GM12878 (cell line): ENCODE data around the gene SFTPB. TPM values are rescaled to one million over a fixed set of nuclear protein-coding genes. Genes with fewer than 3 reads are reported as not detected.

Experiments used
- ATAC-seq: fragments of 200-7000 bp; cut with Tn5 transposase; 3 replicates; pipeline ENCODE4 v1.9.1; 2020; ENCODE audit warnings: mild to moderate bottlenecking, moderate library complexity
- BruUV-seq: library from RNA; stranded (reverse); fragments of 400-500 nt; replicated peaks from 2 replicates; lab custom pipeline; 2021; lab: Mats Ljungman, UMichigan
- CTCF ChIA-PET: fragments of 300-600 bp; sonication (Branson Sonifier 250); formaldehyde crosslinking; extraction: SDS; loops from one replicate; lab custom pipeline; 2021; ENCODE audit warnings: inconsistent platforms; lab: Yijun Ruan, JAX
- POLR2A ChIA-PET: fragments of 350-600 bp; formaldehyde crosslinking; extraction: SDS; loops from one replicate; lab custom pipeline; 2021; ENCODE audit warnings: inconsistent platforms; lab: Charles Lee
- RAD21 ChIA-PET: fragments of 300-600 bp; sonication (Branson Sonifier 250); formaldehyde crosslinking; loops from one replicate; lab custom pipeline; 2023; ENCODE audit warnings: antibody characterized with exemption; ENCODE audit not compliant: unreplicated experiment; lab: Charles Lee
- SMC1A ChIA-PET: fragments of 300-600 bp; sonication (Branson Sonifier 250); formaldehyde crosslinking; loops from one replicate; lab custom pipeline; 2023; ENCODE audit not compliant: unreplicated experiment, uncharacterized antibody; lab: Charles Lee
- DNase-seq: peaks from one replicate; pipeline ENCODE4 v3.0.0-alpha.2; 2011; ENCODE audit warnings: low read depth, low spot score
- FAIRE-seq: peaks from 3 replicates; lab custom pipeline; 2011; peaks lifted over from hg19 to GRCh38; lab: Jason Lieb, UNC
- H2AFZ ChIP-seq: 2 replicates; pipeline ENCODE4 v1.6.0; 2011; ENCODE audit warnings: low read depth, low read length, control low read depth; ENCODE audit not compliant: control insufficient read depth
- H3K27ac ChIP-seq: 2 replicates; pipeline ENCODE4 v1.5.1; 2011; ENCODE audit warnings: control low read depth; ENCODE audit not compliant: control insufficient read depth, insufficient read depth
- H3K27me3 ChIP-seq, 2 experiments: replicated peaks in 1 of 2; 2 replicates each; pipeline versions ENCODE4 v1.6.0 to v1.6.1; 2011; ENCODE audit warnings: low read length in 1 of 2; ENCODE audit not compliant: control insufficient read depth in 2 of 2, insufficient read depth in 2 of 2
- H3K36me3 ChIP-seq, 2 experiments: 2 replicates each; pipeline ENCODE4 v1.5.1; 2011; ENCODE audit warnings: low read length in 1 of 2; ENCODE audit not compliant: control insufficient read depth in 2 of 2, insufficient read depth in 2 of 2
- H3K4me1 ChIP-seq: 2 replicates; pipeline ENCODE4 v1.6.1; 2011; ENCODE audit warnings: mild to moderate bottlenecking, low read length, moderate library complexity, mixed read lengths; ENCODE audit not compliant: control insufficient read depth, insufficient read depth
- H3K4me2 ChIP-seq: 2 replicates; pipeline ENCODE4 v1.6.0; 2011; ENCODE audit warnings: control low read depth; ENCODE audit not compliant: control insufficient read depth, insufficient read depth
- H3K4me3 ChIP-seq: fragments of 200-600 bp; sonication (generic); 2 replicates; pipeline ENCODE4 v1.5.1; 2016
- H3K79me2 ChIP-seq: 2 replicates; pipeline ENCODE4 v1.6.0; 2011; ENCODE audit warnings: low read length; ENCODE audit not compliant: control insufficient read depth, insufficient read depth
- H3K9ac ChIP-seq: 2 replicates; pipeline ENCODE4 v1.8.0; 2011; ENCODE audit warnings: low read length, control low read depth, mixed read lengths; ENCODE audit not compliant: control insufficient read depth, insufficient read depth
- H3K9me3 ChIP-seq: replicated peaks from 3 replicates; pipeline ENCODE4 v1.5.1; 2011; ENCODE audit warnings: mild to moderate bottlenecking, low read length; ENCODE audit not compliant: control insufficient read depth, insufficient read depth
- H4K20me1 ChIP-seq: 2 replicates; pipeline ENCODE4 v1.6.0; 2011; ENCODE audit not compliant: control insufficient read depth, insufficient read depth
- ASH2L ChIP-seq: fragments of 300-600, 200-600 bp; sonication (generic); IDR thresholded peaks from 2 replicates; pipeline ENCODE4 v1.6.1; 2017; ENCODE audit warnings: low read depth, mild to moderate bottlenecking, borderline replicate concordance
- BMI1 ChIP-seq: fragments of 450-650 bp; IDR thresholded peaks from 2 replicates; pipeline ENCODE4 v1.6.1; 2016; ENCODE audit warnings: mild to moderate bottlenecking, moderate library complexity, borderline replicate concordance
- DPF2 ChIP-seq: fragments of 450-650 bp; IDR thresholded peaks from 2 replicates; pipeline ENCODE4 v1.6.1; 2017; ENCODE audit warnings: mild to moderate bottlenecking
- ETV6 ChIP-seq, 2 experiments: fragments of 450-650 bp in 1 of 2; IDR thresholded peaks in 1 of 2; conservative IDR thresholded peaks in 1 of 2; 2 replicates each; pipeline ENCODE4 v1.6.1; 2014; ENCODE audit warnings: antibody characterized with exemption in 1 of 2, borderline replicate concordance in 1 of 2, low read depth in 1 of 2, mild to moderate bottlenecking in 1 of 2, moderate library complexity in 1 of 2
- FOXM1 ChIP-seq: IDR thresholded peaks from 2 replicates; pipeline ENCODE4 v1.6.1; 2012; ENCODE audit warnings: low read depth, mild to moderate bottlenecking, inconsistent platforms, low read length, moderate library complexity
- KAT2A ChIP-seq: conservative IDR thresholded peaks from 2 replicates; pipeline ENCODE4 v1.6.1; 2011; ENCODE audit warnings: low read depth, low read length; ENCODE audit not compliant: control insufficient read depth
- LARP7 ChIP-seq: fragments of 450-650 bp; IDR thresholded peaks from 2 replicates; pipeline ENCODE4 v1.6.1; 2017; ENCODE audit warnings: mild to moderate bottlenecking
- RAD21 ChIP-seq: IDR thresholded peaks from 2 replicates; pipeline ENCODE4 v1.6.1; 2011; ENCODE audit warnings: mild to moderate bottlenecking, low read depth, low read length, moderate library complexity; ENCODE audit not compliant: insufficient read depth
- SP1 ChIP-seq: IDR thresholded peaks from one replicate; pipeline ENCODE4 v1.6.1; 2011; ENCODE audit warnings: low read depth, low read length
- SPI1 ChIP-seq: IDR thresholded peaks from 2 replicates; pipeline ENCODE4 v1.6.1; 2011; ENCODE audit warnings: low read depth, mild to moderate bottlenecking, low read length, moderate library complexity, borderline replicate concordance; ENCODE audit not compliant: insufficient read depth
- YY1 ChIP-seq: IDR thresholded peaks from 2 replicates; pipeline ENCODE4 v1.6.1; 2011; ENCODE audit warnings: low read depth, mild to moderate bottlenecking, low read length
- WGBS: methylation state at CpG from one replicate; pipeline ENCODE4 v1.1.6; 2016; ENCODE audit warnings: low lambda C conversion rate; ENCODE audit not compliant: insufficient replicate concordance, insufficient coverage; ENCODE audit errors: missing lambda C conversion rate; 5-methylcytosine and 5-hydroxymethylcytosine counted together
- in situ Hi-C: fragments of 300-500 bp; cut with MboI; formaldehyde crosslinking; loops from 9 replicates; pipeline ENCODE4 v1.14.3; 2018; ENCODE audit warnings: mixed read lengths
- intact Hi-C: fragments of 100-400 bp; cut with micrococcal nuclease; formaldehyde crosslinking; loops from one replicate; pipeline ENCODE4 v1.14.2; 2022; ENCODE audit not compliant: unreplicated experiment
- polyA plus RNA-seq, 11 experiments: library from polyadenylated mRNA; depleted of rRNA in 4 of 11; unstranded in 6 of 11; stranded (reverse) in 5 of 11; fragments of >200 nt; fragmentation: Nextera tagmentation in 4 of 11; fragmentation: Illumina TruSeq in 1 of 11; extraction: Ambion mirVana in 4 of 11; extraction: Trizol in 1 of 11; gene quantifications; 1 replicate in 1 of 11; 2 replicates in 10 of 11; pipeline versions ENCODE4 v1.2.1 to v1.2.3, GENCODE V29; 2011 to 2016; ENCODE audit warnings: inconsistent platforms in 2 of 11, missing spikeins in 2 of 11, low read depth in 1 of 11
- total RNA-seq, 4 experiments: library from RNA; depleted of rRNA in 3 of 4; stranded (reverse); fragments of >200 nt in 3 of 4; fragmentation: Illumina TruSeq in 1 of 4; extraction: Trizol in 1 of 4; gene quantifications; 2 replicates each; pipeline versions ENCODE4 v1.2.1 to v1.2.3, GENCODE V29; 2013 to 2021
- TF ChIP-seq, protein P1 (sequence below): fragments of 450-650 bp; IDR thresholded peaks from 2 replicates; pipeline ENCODE4 v1.6.1; 2014; ENCODE audit warnings: mild to moderate bottlenecking
- TF ChIP-seq, protein P2 (sequence below): fragments of 450-650 bp; formaldehyde crosslinking; IDR thresholded peaks from 2 replicates; pipeline ENCODE4 v1.4.0; 2020; ENCODE audit warnings: mild to moderate bottlenecking, moderate library complexity
- TF ChIP-seq, protein P3 (sequence below): fragments of 450-650 bp; IDR thresholded peaks from 2 replicates; pipeline ENCODE4 v1.6.1; 2017; ENCODE audit warnings: mild to moderate bottlenecking, moderate library complexity

SFTPB gene
- total and polyA plus RNA-seq, 10 of the 15 experiments (the other 5 are each of a cell fraction or from before 2014, with no cell fraction given) = 0.02 to 5.3 TPM; not detected in 8

DNA sequence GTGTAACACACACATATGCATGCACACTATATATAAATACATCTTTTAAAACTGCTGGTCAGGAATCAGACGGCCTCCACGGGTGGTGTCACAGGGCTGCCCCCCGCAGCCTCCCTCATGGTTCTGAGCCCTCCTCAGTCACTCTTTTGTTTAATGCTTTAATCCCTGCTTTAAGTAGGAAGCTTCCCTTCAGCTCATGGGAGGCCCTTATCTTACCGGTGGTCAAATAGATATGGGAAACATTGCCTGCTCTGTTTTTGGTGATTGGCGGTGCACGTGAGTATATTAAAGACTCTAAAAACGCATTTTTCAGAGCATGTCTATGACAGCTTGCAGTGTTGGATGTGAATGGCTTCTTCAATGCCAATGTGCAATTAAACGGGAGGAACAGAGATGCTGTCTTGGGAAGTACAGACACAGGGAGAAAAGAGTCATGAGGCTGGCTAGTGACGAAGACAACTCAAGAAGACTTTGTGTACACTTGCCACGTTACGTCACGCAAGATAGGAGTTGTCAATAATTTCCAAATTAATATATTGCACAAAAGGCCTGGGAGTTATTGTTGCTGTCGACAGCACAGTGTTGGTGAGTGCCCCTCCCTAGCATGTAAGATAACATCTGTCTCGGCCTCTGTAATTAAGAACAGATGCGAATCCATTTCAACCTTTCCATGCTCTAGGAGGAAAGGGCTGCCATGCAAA is 49.5 kb upstream of the SFTPB start:
- ChIA-PET RAD21 (no interaction called here), SMC1A (interaction anchor here (1.1 to 3.6 kb wide), 3 partner anchors 9 to 96 kb away, joined by 3 to 22 read pairs (median 3); no protein-coding TSS in a partner anchor), POLR2A (no interaction called here), CTCF (interaction anchor here (0.7 to 3.8 kb wide), 7 partner anchors 8 to 110 kb away, joined by 3 to 27 read pairs (median 9); no protein-coding TSS in a partner anchor)
- FAIRE-seq (no peak), DNase-seq (no peak), ATAC-seq (no peak)
- in situ Hi-C loops = no loop called here
- BruUV-seq = no TSS peak
- Histone ChIP-seq H3K4me3 (no peak overlapping the region), H3K9ac (no peak overlapping the region), H3K4me2 (no peak overlapping the region), H3K36me3 (no peaks in the 10 kb centered on the region), H3K79me2 (no peaks in the 10 kb centered on the region), H3K27ac (no peak overlapping the region), H3K27me3 (peaks cover 0 to 2% of the 10 kb centered on the region in 2 experiments; a peak in 2 of 4 replicates), H3K4me1 (no peaks in the 10 kb centered on the region), H3K9me3 (no peaks in the 10 kb centered on the region; the same call in 2 of the 3 replicates), H2AFZ (no peak overlapping the region), H4K20me1 (no peaks in the 10 kb centered on the region)
- intact Hi-C loops = no loop called here
- 58% methylated on average over 15 of the region's 15 CpGs for WGBS
- TF ChIP-seq SP1 (no peak), KAT2A (no peak), ASH2L (no peak), FOXM1 (no peak), ETV6 (conservative IDR thresholded peaks at IDR 0.05 in 1 of 2, IDR thresholded peaks at IDR 0.05 in 1 of 2; ENCODE audit: borderline replicate concordance in 1 of 2, low read depth in 1 of 2) (no peak), SPI1 (no peak), BMI1 (no peak), YY1 (no peak), DPF2 (no peak), RAD21 (no peak), LARP7 (no peak)
- TF ChIP-seq, protein P1, sequence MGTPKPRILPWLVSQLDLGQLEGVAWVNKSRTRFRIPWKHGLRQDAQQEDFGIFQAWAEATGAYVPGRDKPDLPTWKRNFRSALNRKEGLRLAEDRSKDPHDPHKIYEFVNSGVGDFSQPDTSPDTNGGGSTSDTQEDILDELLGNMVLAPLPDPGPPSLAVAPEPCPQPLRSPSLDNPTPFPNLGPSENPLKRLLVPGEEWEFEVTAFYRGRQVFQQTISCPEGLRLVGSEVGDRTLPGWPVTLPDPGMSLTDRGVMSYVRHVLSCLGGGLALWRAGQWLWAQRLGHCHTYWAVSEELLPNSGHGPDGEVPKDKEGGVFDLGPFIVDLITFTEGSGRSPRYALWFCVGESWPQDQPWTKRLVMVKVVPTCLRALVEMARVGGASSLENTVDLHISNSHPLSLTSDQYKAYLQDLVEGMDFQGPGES = no peak
- TF ChIP-seq, protein P2, sequence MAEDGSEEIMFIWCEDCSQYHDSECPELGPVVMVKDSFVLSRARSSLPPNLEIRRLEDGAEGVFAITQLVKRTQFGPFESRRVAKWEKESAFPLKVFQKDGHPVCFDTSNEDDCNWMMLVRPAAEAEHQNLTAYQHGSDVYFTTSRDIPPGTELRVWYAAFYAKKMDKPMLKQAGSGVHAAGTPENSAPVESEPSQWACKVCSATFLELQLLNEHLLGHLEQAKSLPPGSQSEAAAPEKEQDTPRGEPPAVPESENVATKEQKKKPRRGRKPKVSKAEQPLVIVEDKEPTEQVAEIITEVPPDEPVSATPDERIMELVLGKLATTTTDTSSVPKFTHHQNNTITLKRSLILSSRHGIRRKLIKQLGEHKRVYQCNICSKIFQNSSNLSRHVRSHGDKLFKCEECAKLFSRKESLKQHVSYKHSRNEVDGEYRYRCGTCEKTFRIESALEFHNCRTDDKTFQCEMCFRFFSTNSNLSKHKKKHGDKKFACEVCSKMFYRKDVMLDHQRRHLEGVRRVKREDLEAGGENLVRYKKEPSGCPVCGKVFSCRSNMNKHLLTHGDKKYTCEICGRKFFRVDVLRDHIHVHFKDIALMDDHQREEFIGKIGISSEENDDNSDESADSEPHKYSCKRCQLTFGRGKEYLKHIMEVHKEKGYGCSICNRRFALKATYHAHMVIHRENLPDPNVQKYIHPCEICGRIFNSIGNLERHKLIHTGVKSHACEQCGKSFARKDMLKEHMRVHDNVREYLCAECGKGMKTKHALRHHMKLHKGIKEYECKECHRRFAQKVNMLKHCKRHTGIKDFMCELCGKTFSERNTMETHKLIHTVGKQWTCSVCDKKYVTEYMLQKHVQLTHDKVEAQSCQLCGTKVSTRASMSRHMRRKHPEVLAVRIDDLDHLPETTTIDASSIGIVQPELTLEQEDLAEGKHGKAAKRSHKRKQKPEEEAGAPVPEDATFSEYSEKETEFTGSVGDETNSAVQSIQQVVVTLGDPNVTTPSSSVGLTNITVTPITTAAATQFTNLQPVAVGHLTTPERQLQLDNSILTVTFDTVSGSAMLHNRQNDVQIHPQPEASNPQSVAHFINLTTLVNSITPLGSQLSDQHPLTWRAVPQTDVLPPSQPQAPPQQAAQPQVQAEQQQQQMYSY (CRISPR knock-in tag) = no peak
- TF ChIP-seq, protein P3, sequence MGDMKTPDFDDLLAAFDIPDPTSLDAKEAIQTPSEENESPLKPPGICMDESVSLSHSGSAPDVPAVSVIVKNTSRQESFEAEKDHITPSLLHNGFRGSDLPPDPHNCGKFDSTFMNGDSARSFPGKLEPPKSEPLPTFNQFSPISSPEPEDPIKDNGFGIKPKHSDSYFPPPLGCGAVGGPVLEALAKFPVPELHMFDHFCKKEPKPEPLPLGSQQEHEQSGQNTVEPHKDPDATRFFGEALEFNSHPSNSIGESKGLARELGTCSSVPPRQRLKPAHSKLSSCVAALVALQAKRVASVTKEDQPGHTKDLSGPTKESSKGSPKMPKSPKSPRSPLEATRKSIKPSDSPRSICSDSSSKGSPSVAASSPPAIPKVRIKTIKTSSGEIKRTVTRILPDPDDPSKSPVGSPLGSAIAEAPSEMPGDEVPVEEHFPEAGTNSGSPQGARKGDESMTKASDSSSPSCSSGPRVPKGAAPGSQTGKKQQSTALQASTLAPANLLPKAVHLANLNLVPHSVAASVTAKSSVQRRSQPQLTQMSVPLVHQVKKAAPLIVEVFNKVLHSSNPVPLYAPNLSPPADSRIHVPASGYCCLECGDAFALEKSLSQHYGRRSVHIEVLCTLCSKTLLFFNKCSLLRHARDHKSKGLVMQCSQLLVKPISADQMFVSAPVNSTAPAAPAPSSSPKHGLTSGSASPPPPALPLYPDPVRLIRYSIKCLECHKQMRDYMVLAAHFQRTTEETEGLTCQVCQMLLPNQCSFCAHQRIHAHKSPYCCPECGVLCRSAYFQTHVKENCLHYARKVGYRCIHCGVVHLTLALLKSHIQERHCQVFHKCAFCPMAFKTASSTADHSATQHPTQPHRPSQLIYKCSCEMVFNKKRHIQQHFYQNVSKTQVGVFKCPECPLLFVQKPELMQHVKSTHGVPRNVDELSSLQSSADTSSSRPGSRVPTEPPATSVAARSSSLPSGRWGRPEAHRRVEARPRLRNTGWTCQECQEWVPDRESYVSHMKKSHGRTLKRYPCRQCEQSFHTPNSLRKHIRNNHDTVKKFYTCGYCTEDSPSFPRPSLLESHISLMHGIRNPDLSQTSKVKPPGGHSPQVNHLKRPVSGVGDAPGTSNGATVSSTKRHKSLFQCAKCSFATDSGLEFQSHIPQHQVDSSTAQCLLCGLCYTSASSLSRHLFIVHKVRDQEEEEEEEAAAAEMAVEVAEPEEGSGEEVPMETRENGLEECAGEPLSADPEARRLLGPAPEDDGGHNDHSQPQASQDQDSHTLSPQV = no peak
